Activated naive CD4-positive, alpha-beta T cell treated with Interleukin-2 at 50 U/mL for 16 hours (primary cell): ENCODE results near the gene EXOC6B.

Experiments
- DNase-seq: peaks from one replicate; pipeline ENCODE4 v3.0.0-alpha.2; 2020

The EXOC6B gene

GRCh38 chr2:72128059-72128842 lies 697.6 kb downstream of the EXOC6B start:
- no peak for DNase-seq

- no peak for DNase-seq
Observed at GRCh38 chr2:72127401-72128058, 698.3 kb downstream of the EXOC6B start.

GRCh38 chr2:72126186-72127100 lies 699.4 kb downstream of the EXOC6B start:
- DNase-seq, result no peak
